ENCODE results near the gene NEDD1. TPM values are rescaled to one million over a fixed set of nuclear protein-coding genes. Genes with fewer than 3 reads are reported as not detected.
A peak's percentile ranks its signal among the peaks of the same experiment; 100 is the strongest.

Gene NEDD1
- total and polyA plus RNA-seq, 10 of the 15 experiments (the other 5 are each of a cell fraction or from before 2014, with no cell fraction given), result 15.9 to 52.6 (median 28.7) TPM

- no peaks in the 10 kb centered on the region; a peak in 1 of 4 replicates for H3K36me3 ChIP-seq (ENCODE audit: control insufficient read depth in 2 of 2, insufficient read depth in 2 of 2, low read length in 1 of 2)
- no peaks in the 10 kb centered on the region for H3K9me3 ChIP-seq (replicated peaks; ENCODE audit: control insufficient read depth, insufficient read depth, low read length)
- H2AFZ ChIP-seq (ENCODE audit: control insufficient read depth, low read depth, low read length), result no peak overlapping the region; the same call in 1 of the 2 replicates
- DNase-seq (ENCODE audit: low read depth, low spot score), result no peak
- peaks cover 14% of the 10 kb centered on the region for H3K4me1 ChIP-seq (ENCODE audit: control insufficient read depth, insufficient read depth, low read length)
- RAD21 ChIA-PET (ENCODE audit: unreplicated experiment), result interaction anchor here (0.6 kb wide), 1 partner anchor 1398 kb away, joined by 3 read pairs; no protein-coding TSS in a partner anchor
- POLR2A ChIA-PET, result interaction anchor here (1.4 kb wide), 1 partner anchor 9 kb away, joined by 3 read pairs; no protein-coding TSS in a partner anchor
- H3K4me2 ChIP-seq (ENCODE audit: control insufficient read depth, insufficient read depth), result peak overlapping the region; percentile 99
- no peak for FAIRE-seq
- 0 out of 2 replicates have a peak overlapping the region, but pooled peaks have one; percentile 25 for H3K27ac ChIP-seq (ENCODE audit: control insufficient read depth, insufficient read depth)
- peaks cover 49% of the 10 kb centered on the region for H3K79me2 ChIP-seq (ENCODE audit: control insufficient read depth, insufficient read depth, low read length)
- peak overlapping the region; percentile 86 for H3K4me3 ChIP-seq
- in situ Hi-C loops (cut with MboI), result no loop called here
- BruUV-seq (replicated peaks), result no TSS peak
- no peaks in the 10 kb centered on the region for H4K20me1 ChIP-seq (ENCODE audit: control insufficient read depth, insufficient read depth)
- peak overlapping the region; percentile 84 for H3K9ac ChIP-seq (ENCODE audit: control insufficient read depth, insufficient read depth, low read length)
- WGBS (ENCODE audit: insufficient coverage, insufficient replicate concordance, low lambda C conversion rate, missing lambda C conversion rate), result 47% methylated on average over 3 of the region's 3 CpGs
- intact Hi-C loops (cut with micrococcal nuclease; ENCODE audit: unreplicated experiment), result loop anchor here (10.0 kb wide), 1 partner anchor 76 kb away; no protein-coding TSS in a partner anchor
- ATAC-seq, result no peak
- no peaks in the 10 kb centered on the region for H3K27me3 ChIP-seq (replicated peaks in 1 of 2; ENCODE audit: control insufficient read depth in 2 of 2, insufficient read depth in 2 of 2, low read length in 1 of 2)
- SMC1A ChIA-PET (ENCODE audit: uncharacterized antibody, unreplicated experiment), result interaction anchor here (1.0 to 3.6 kb wide), 6 partner anchors 10 to 407 kb away, joined by 3 to 15 read pairs (median 4); no protein-coding TSS in a partner anchor
- CTCF ChIA-PET, result interaction anchor here (1.6 kb wide), 2 partner anchors 10 to 330 kb away, joined by 3 to 4 read pairs; no protein-coding TSS in a partner anchor
- TF ChIP-seq ZNF687 (IDR thresholded peaks at IDR 0.05) (no peak), SP1 (IDR thresholded peaks at IDR 0.05; ENCODE audit: low read depth, low read length) (no peak), USF2 (IDR thresholded peaks at IDR 0.05; ENCODE audit: borderline replicate concordance, low read depth, low read length) (no peak), PKNOX1 (IDR thresholded peaks at IDR 0.05) (no peak), E2F4 (IDR thresholded peaks at IDR 0.05; ENCODE audit: low read depth, low read length) (no peak), POU2F2 (IDR thresholded peaks at IDR 0.05; ENCODE audit: borderline replicate concordance, low read depth, low read length) (no peak), EED (IDR thresholded peaks at IDR 0.05; ENCODE audit: low read depth) (0 out of 2 replicates have a peak, but pooled peaks have one; percentile 18), ATF2 (IDR thresholded peaks at IDR 0.05; ENCODE audit: low read length) (no peak), NFIC (IDR thresholded peaks at IDR 0.05; ENCODE audit: low read depth, low read length) (no peak), CHD1 (IDR thresholded peaks at IDR 0.05; ENCODE audit: low read depth, low read length) (no peak), NRF1 (conservative IDR thresholded peaks at IDR 0.05; ENCODE audit: low read depth, low read length) (no peak), SREBF1 (IDR thresholded peaks at IDR 0.05; ENCODE audit: low read length) (no peak), SIN3A (IDR thresholded peaks at IDR 0.05; ENCODE audit: low read depth, low read length) (no peak)
These were observed 1.3 kb downstream of the NEDD1 start for GRCh38 chr12:96908423-96908675.
